Thyroid gland (tissue), 4 donors: ENCODE data around the gene NTN5. TPM values are rescaled to one million over a fixed set of nuclear protein-coding genes. Genes with fewer than 3 reads are reported as not detected.
"Not testable (repeated sequence)": the region's sequence is repeated elsewhere in the genome, so short reads cannot be mapped to it uniquely, and the experiment has no call there.

Source experiments
- DNase-seq, 2 donors: peaks; one replicate each; pipeline ENCODE4 v3.0.0-alpha.2; 2019
- H3K27ac ChIP-seq, 3 donors: fragments of 200-600 bp; sonication (generic); 1 replicate in 2 of 3; 2 replicates in 1 of 3; pipeline ENCODE4 v1.5.1; 2016 to 2019; ENCODE audit warnings: mild to moderate bottlenecking in 1 of 3, moderate library complexity in 1 of 3
- H3K27me3 ChIP-seq: fragments of 200-600 bp; sonication (generic); one replicate; pipeline ENCODE4 v1.5.1; 2019
- H3K36me3 ChIP-seq, 2 donors: fragments of 200-600 bp; sonication (generic); one replicate each; pipeline ENCODE4 v1.5.1; 2016 to 2019
- H3K4me1 ChIP-seq, 2 donors: fragments of 200-600 bp; sonication (generic); one replicate each; pipeline ENCODE4 v1.5.1; 2017 to 2019
- H3K4me3 ChIP-seq, 3 donors: fragments of 200-600 bp; sonication (generic); replicated peaks in 1 of 3; 1 replicate in 2 of 3; 2 replicates in 1 of 3; pipeline ENCODE4 v1.5.1; 2016; ENCODE audit warnings: mild to moderate bottlenecking in 1 of 3
- H3K9me3 ChIP-seq: fragments of 200-600 bp; sonication (generic); one replicate; pipeline ENCODE4 v1.5.1; 2017
- POLR2A ChIP-seq, 2 donors: fragments of 450-650 bp; IDR thresholded peaks; one replicate each; pipeline ENCODE4 v1.6.1; 2017; ENCODE audit warnings: antibody characterized with exemption in 2 of 2, mild to moderate bottlenecking in 2 of 2, moderate library complexity in 1 of 2
- WGBS, 2 donors: methylation state at CpG; one replicate each; pipeline ENCODE4 v1.1.5; 2017; 5-methylcytosine and 5-hydroxymethylcytosine counted together
- intact Hi-C: fragments of 100-400 bp; cut with DNase I; formaldehyde crosslinking; loops from one replicate; pipeline ENCODE4 v1.15.1; 2023
- total RNA-seq, 4 donors: library from RNA; depleted of rRNA; stranded (reverse); fragments of >200 nt; gene quantifications; one replicate each; pipeline ENCODE4 v1.2.3, GENCODE V29; 2016
- TF ChIP-seq, protein P1 (sequence below), 6 experiments: fragments of 200-600 bp in 3 of 6; fragments of 450-650 bp in 3 of 6; sonication (generic) in 3 of 6; IDR thresholded peaks; one replicate each; pipeline ENCODE4 v1.5.1; 2016 to 2019; ENCODE audit warnings: antibody characterized with exemption in 6 of 6, mild to moderate bottlenecking in 2 of 6, inconsistent platforms in 1 of 6, moderate library complexity in 1 of 6

NTN5 gene
- total RNA-seq, 4 donors from 2014 or later: 0.45 to 1.2 (median 0.78) TPM; not detected in 1

DNA sequence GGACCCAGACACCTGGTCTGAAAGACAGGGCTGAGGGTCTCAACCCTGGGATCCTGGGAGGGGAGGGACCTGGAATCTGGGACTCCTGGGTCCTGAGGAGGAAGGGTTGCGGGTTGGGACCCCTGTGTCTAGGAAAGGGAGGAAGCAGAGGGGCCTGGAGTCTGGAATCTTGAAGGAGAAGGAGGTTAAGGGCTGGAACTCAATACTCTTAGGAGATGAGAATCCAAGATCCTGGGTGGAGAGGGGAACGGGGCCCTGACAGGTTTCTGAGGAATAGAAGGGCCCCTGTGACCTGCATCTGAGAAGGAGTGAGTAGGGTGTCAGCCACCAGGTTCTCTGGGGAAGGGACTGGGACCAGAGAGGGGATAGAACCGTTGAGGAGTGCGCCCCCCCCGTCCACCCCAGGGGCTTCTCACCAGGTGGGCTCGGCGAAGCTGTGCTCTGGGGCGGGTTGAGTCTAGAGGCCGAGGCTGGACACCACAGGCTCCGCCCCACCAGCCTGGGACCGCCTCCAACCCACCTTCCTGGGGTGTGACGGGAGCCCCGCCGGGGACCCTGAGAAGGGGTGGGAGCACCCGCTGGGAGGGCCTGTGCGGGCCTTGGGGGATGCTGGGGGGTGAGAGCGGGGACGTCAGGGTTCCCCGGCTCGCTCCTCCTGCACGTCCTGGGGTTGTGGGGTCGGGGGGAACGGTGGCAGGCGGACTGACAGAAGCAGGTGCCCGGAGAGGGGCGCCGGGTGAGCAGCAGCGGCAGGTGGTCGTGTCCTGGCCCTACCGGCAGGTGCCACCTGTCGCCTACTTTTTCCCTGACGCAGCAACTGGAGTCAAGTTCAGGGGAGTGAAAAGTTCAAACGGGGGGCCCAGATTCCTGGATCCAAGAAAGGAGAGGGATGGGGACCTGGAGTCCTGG, 46.7 kb upstream of the NTN5 start, which contains the start of gene MAMSTR:
Gene MAMSTR, minus strand, starts transcription at position 463 of the 909 bp plus-strand sequence. CDS start 694 bp downstream, outside the sequence.
- Histone ChIP-seq H3K9me3 (no peaks in the 10 kb centered on the region), H3K4me1 (peaks cover 26 to 45% of the 10 kb centered on the region in 2 donors), H3K36me3 (no peaks in the 10 kb centered on the region), H3K27ac (peak within 1 kb of the TSS in 1 of 3 donors; percentile 80), H3K27me3 (no peaks in the 10 kb centered on the region), H3K4me3 (peak within 1 kb of the TSS in 2 of 3 donors; percentile 39 to 43)
- TF ChIP-seq, protein P1, sequence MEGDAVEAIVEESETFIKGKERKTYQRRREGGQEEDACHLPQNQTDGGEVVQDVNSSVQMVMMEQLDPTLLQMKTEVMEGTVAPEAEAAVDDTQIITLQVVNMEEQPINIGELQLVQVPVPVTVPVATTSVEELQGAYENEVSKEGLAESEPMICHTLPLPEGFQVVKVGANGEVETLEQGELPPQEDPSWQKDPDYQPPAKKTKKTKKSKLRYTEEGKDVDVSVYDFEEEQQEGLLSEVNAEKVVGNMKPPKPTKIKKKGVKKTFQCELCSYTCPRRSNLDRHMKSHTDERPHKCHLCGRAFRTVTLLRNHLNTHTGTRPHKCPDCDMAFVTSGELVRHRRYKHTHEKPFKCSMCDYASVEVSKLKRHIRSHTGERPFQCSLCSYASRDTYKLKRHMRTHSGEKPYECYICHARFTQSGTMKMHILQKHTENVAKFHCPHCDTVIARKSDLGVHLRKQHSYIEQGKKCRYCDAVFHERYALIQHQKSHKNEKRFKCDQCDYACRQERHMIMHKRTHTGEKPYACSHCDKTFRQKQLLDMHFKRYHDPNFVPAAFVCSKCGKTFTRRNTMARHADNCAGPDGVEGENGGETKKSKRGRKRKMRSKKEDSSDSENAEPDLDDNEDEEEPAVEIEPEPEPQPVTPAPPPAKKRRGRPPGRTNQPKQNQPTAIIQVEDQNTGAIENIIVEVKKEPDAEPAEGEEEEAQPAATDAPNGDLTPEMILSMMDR (IDR thresholded peaks at IDR 0.05): no peak
- no peak for TF ChIP-seq POLR2A (IDR thresholded peaks at IDR 0.05)
- no peak for DNase-seq
- intact Hi-C loops: no loop called here
- WGBS, 2 donors: 75 to 76% methylated on average over 28 to 29 of the region's 33 CpGs

DNA sequence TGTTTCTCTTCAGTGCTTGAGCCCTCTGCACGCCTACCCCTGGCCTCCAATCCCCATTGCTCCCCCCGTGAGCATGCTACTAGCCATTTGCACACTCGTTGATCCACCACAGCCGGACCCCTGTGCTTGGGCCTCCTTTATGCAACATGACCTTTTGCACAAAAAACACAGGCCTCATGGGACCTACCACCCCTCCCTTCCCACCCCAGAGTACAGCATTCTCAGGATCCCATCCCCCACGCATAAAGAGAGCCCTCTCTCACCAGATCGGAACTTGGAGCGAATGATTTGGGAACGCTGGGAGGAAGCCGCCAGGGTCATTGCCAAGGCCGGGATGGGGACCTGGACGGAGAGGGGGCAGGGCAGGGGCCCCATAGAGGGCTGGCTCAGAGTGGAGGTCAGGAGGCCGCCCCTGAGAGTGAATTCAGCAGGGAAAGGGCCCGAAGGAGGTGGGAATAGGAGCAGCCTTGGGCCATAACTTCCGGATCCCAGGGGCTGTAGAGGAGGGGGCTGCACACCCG, 46.0 kb upstream of the NTN5 start:
- no peak for DNase-seq
- Histone ChIP-seq H3K27me3 (no peaks in the 10 kb centered on the region), H3K27ac (peak overlapping the region in 1 of 3 donors; percentile 24), H3K36me3 (no peaks in the 10 kb centered on the region), H3K4me1 (peaks cover 25 to 43% of the 10 kb centered on the region in 2 donors), H3K9me3 (no peaks in the 10 kb centered on the region), H3K4me3 (no peak overlapping the region)
- WGBS, 2 donors: 46 to 63% methylated on average over 11 to 15 of the region's 15 CpGs
- no peak for TF ChIP-seq POLR2A (IDR thresholded peaks at IDR 0.05)
- TF ChIP-seq, protein P1 (IDR thresholded peaks at IDR 0.05): no peak
- intact Hi-C loops: no loop called here

DNA sequence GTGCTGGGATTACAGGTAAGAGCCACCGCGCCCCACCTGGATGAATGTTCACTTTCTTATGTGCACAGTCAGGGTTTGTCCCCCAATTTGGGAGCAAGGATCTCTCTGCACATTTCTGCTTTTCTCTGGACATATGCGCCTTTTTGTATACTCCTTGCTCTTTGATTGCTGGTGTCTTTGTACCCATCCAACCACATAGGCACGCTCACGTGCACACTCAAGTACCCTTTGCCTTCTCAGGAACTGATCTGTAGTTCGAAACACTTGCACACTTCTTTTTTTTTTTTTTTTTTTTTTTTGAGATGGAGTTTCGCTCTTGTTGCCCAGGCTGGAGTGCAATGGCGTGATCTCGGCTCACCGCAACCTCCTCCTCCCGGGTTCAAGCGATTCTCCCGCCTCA, 45.3 kb upstream of the NTN5 start:
- H3K27ac ChIP-seq, intact Hi-C loops, H3K9me3 ChIP-seq, H3K27me3 ChIP-seq, H3K4me3 ChIP-seq, H3K36me3 ChIP-seq: not testable (repeated sequence)
- H3K4me1 ChIP-seq: peaks cover 25 to 47% of the 10 kb centered on the region in 2 donors
- 51 to 58% methylated on average over 13 of the region's 13 CpGs for WGBS, 2 donors
- peak; percentile 66 to 70 for DNase-seq

DNA sequence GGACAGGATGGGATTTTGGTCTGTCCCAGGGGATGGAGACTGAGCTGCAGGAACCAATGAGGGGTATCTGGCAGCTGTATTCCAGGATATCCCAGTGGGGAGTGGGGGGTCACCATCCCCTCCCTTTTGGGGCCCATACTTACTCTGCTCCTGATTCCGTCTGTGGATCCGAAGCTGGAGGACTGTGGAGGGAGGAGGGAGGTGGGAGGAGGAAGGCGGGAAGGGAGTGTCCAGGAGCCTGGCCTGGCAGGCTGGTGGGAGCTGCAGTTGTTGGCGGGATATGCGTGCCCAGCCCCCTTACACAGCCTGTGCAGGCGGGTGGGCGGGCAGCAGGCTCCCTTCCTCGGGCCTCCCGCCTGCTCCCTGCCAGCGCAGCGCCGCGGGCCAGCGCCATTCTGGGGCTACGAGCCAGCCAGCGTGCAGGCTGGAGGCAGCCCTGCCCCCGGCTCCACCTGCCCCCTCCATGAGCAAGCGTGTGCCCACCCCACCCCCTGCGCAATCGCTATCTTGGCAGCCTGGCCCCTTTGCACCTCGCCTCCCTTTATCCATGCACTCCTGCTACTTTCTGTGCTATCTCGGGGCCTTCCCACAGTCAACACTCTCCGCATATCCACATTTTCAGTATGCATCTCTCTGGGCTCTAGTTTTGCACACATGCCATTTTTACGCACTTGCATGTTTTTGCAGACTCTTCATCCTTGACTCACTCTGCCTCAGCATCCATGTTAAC, 43.9 kb upstream of the NTN5 start:
- TF ChIP-seq, protein P1 (IDR thresholded peaks at IDR 0.05): no peak
- TF ChIP-seq POLR2A (IDR thresholded peaks at IDR 0.05): no peak
- Histone ChIP-seq H3K9me3 (no peaks in the 10 kb centered on the region), H3K4me3 (peak overlapping the region in 1 of 3 donors; percentile 12), H3K4me1 (peaks cover 25 to 52% of the 10 kb centered on the region in 2 donors), H3K27ac (peak overlapping the region in 2 of 3 donors; percentile 45 to 52), H3K36me3 (no peaks in the 10 kb centered on the region), H3K27me3 (no peaks in the 10 kb centered on the region)
- intact Hi-C loops: no loop called here
- DNase-seq: no peak
- WGBS, 2 donors: 17 to 19% methylated on average over 13 to 22 of the region's 24 CpGs

DNA sequence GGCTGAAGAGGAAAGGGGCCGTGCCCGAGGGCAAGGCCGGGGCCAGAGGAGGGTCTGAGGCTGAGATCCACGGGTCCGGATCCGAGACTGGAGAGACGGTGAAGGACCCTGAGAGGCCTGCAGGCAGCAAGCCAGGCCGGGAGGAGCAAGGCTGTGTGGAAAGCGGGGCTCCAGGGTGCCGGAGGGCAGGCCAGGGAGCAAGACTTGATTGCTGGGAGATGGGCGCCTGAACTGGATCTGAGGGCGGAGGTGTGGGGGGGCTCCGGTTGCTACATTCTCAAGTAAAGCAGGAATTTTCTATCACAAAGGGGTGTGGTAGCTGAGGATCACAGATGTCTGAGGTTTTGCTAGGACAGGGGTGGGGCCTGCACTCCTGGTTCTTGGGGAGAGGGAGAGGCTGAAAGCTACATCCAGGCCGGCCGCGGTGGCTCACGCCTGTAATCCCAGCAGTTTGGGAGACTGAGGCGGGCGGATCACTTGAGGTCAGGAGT, 42.9 kb upstream of the NTN5 start:
- no peak for DNase-seq
- Histone ChIP-seq H3K9me3 (no peaks in the 10 kb centered on the region), H3K27ac (peak overlapping the region in 1 of 3 donors; percentile 82), H3K27me3 (no peaks in the 10 kb centered on the region), H3K4me1 (peaks cover 25 to 49% of the 10 kb centered on the region in 2 donors), H3K4me3 (no peak overlapping the region), H3K36me3 (no peaks in the 10 kb centered on the region)
- 56% methylated on average over 12 to 14 of the region's 19 CpGs for WGBS, 2 donors
- no peak for TF ChIP-seq POLR2A (IDR thresholded peaks at IDR 0.05)
- TF ChIP-seq, protein P1 (IDR thresholded peaks at IDR 0.05): no peak
- intact Hi-C loops: no loop called here
